Esophagus squamous epithelium (tissue), 4 donors: ENCODE results near the gene B9D1.

Experiments used
- POLR2A ChIP-seq, 4 donors: fragments of 450-650 bp; IDR thresholded peaks; one replicate each; pipeline ENCODE4 v1.6.1; 2017; ENCODE audit warnings: antibody characterized with exemption in 4 of 4, mild to moderate bottlenecking in 4 of 4, moderate library complexity in 3 of 4
- TF ChIP-seq, protein P1 (sequence below), 6 experiments: fragments of 450-650 bp in 4 of 6; fragments of 200-600 bp in 2 of 6; sonication (generic) in 2 of 6; IDR thresholded peaks; one replicate each; pipeline ENCODE4 v1.5.1; 2016 to 2019; ENCODE audit warnings: antibody characterized with exemption in 6 of 6, mild to moderate bottlenecking in 4 of 6, moderate library complexity in 4 of 6

DNA sequence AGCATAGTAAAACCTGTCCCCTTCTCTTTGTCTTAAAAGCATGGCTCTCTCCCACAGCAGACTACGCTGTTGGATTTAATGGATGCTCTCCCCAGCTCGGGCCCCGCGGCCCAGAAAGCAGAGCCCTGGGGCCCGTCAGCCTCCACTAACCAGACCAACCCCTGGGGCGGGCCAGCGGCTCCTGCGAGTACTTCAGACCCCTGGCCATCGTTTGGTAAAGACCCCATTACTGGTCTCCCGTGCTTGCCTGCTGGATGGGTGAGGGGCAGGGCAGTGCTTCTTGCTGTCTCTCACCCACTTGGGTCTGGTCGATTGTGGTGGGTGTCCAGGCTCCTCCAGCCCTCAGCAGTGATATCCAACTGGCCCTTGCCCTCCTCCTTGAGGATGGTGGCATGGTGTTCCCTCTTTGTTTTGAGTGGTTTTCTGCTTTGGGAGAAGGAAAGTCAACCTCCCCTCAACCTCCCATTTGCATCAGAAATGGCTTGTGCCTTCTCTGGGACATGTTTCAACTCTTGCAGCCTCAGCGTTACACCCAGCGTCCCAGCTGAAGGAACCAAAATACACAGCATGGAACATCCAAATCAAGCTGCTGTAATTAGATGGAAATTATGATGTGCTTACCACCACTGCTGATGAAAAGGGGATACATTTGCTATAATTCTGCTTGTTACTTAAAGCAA is 49.3 kb downstream of the B9D1 start:
- TF ChIP-seq, protein P1, sequence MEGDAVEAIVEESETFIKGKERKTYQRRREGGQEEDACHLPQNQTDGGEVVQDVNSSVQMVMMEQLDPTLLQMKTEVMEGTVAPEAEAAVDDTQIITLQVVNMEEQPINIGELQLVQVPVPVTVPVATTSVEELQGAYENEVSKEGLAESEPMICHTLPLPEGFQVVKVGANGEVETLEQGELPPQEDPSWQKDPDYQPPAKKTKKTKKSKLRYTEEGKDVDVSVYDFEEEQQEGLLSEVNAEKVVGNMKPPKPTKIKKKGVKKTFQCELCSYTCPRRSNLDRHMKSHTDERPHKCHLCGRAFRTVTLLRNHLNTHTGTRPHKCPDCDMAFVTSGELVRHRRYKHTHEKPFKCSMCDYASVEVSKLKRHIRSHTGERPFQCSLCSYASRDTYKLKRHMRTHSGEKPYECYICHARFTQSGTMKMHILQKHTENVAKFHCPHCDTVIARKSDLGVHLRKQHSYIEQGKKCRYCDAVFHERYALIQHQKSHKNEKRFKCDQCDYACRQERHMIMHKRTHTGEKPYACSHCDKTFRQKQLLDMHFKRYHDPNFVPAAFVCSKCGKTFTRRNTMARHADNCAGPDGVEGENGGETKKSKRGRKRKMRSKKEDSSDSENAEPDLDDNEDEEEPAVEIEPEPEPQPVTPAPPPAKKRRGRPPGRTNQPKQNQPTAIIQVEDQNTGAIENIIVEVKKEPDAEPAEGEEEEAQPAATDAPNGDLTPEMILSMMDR (IDR thresholded peaks at IDR 0.05), result no peak
- no peak for TF ChIP-seq POLR2A (IDR thresholded peaks at IDR 0.05)
